GM12864 (cell line): Measurements from ENCODE around the gene LCE6A.

Source experiments
- DNase-seq: peaks from one replicate; pipeline ENCODE4 v3.0.0-alpha.2; 2011; ENCODE audit warnings: low read depth
- H3K4me3 ChIP-seq: 2 replicates; pipeline ENCODE4 v1.5.1; 2011; ENCODE audit warnings: mild to moderate bottlenecking, low read depth, low read length, control low read depth
- CTCF ChIP-seq: IDR thresholded peaks from 2 replicates; pipeline ENCODE4 v1.5.1; 2011; ENCODE audit warnings: low read depth, mild to moderate bottlenecking, moderate library complexity, low read length, control low read depth, inconsistent platforms; ENCODE audit errors: missing control alignments

The LCE6A gene

GRCh38 chr1:152842556-152842955 is at the start of gene LCE6A:
Gene LCE6A (plus strand): TSS chr1:152842856. CDS start chr1:152843521, 665 bp downstream.
- DNase-seq: no peak
- TF ChIP-seq CTCF: no peak
- H3K4me3 ChIP-seq: no peak within 1 kb of the TSS

- no peak overlapping the region for H3K4me3 ChIP-seq
- TF ChIP-seq CTCF: no peak
Observed at GRCh38 chr1:152795686-152796085, 47.0 kb upstream of the LCE6A start.

GRCh38 chr1:152796421-152796820 is 46.2 kb upstream of the LCE6A start, which contains the start of gene LCE1D:
Gene LCE1D (plus strand): TSS chr1:152796721. CDS start chr1:152797795, 1,074 bp downstream.
- no peak for DNase-seq
- no peak within 1 kb of the TSS for H3K4me3 ChIP-seq
- no peak for TF ChIP-seq CTCF

More at GRCh38 chr1:152795686-152796085, 47.0 kb upstream of the LCE6A start:
- no peak for DNase-seq

- H3K4me3 ChIP-seq: no peak overlapping the region
- DNase-seq: no peak
- no peak for TF ChIP-seq CTCF
Observed at GRCh38 chr1:152801333-152801732, 41.3 kb upstream of the LCE6A start.

GRCh38 chr1:152806576-152806975 is 36.1 kb upstream of the LCE6A start, which contains the start of gene LCE1C:
Gene LCE1C (minus strand): TSS chr1:152806651. CDS start chr1:152805478, 1,173 bp downstream.
- TF ChIP-seq CTCF: no peak
- no peak within 1 kb of the TSS for H3K4me3 ChIP-seq
- DNase-seq: no peak

- H3K4me3 ChIP-seq: no peak overlapping the region
- no peak for TF ChIP-seq CTCF
- DNase-seq: no peak
Observed at GRCh38 chr1:152811050-152811449, 31.6 kb upstream of the LCE6A start.

GRCh38 chr1:152811671-152812070 is 31.0 kb upstream of the LCE6A start, which contains the start of gene LCE1B:
Gene LCE1B (plus strand): TSS chr1:152811971. CDS start chr1:152812447, 476 bp downstream.
- no peak for DNase-seq
- no peak for TF ChIP-seq CTCF
- no peak within 1 kb of the TSS for H3K4me3 ChIP-seq
